NCI-H2029 treated with DMSO at 0.1 percent for 48 hours (cell line): ENCODE results near the gene DDX18.
"Not testable (repeated sequence)": the region's sequence is repeated elsewhere in the genome, so short reads cannot be mapped to it uniquely, and the experiment has no call there.

Source experiments
- DNase-seq: peaks from one replicate; lab custom pipeline; 2025; lab: John Stamatoyannopoulos, UW

The DDX18 gene

DNA sequence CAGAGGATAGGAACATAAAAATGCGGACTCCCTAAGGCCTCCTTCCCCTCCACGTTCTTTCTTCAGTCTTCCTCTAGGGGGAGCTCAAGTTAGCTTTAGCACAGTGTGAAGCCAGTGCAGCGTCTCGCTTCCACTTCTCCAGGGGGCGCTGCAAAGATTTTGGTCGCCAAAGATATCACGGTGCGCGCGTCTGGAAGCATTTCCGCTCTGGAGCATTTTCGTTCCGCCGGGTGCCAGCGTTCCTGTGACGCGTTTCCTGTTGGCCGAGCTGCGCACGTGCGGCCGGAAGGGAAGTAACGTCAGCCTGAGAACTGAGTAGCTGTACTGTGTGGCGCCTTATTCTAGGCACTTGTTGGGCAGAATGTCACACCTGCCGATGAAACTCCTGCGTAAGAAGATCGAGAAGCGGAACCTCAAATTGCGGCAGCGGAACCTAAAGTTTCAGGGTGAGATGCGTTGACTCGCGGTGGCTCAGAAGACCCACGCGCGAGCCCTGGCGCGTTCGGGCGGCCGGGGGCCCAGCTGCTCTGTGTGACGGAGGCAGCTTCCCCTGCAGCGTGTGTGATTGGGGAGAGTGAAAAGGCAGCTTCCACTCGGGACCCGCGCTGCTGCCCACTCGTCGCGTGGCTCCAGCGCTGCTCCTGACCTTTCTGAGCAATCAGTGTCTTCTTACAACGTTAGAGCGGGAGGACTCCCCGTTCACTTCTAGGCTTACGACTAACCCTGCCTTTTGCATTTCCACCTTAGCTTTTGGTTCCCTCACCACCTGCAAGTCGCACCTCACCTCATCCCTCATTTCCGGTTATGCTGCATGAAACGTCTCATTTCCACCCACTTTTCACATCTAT is at the start of gene DDX18:
Gene DDX18 (plus strand): TSS at position 275 of the 848 bp plus-strand sequence. CDS start 87 bp downstream, at position 362.
- DNase-seq = peak; percentile 95

DNA sequence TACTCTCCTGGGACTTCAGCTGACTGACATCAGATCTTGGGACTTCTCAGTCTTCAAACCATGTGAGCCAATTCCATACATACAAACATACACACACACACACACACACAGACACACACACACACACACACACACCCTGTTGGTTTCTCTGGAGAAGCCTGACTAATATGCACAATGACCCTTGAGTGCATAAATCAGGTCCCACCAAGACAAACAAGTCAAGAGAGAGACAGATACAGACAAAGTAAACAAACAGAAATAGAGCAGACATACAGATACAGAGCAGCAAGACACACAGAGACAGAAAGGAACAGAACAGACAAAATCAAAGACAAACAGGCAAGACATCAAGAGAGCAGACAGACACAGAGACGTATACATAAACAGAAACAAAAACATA is 43.8 kb upstream of the DDX18 start:
- DNase-seq = no peak

DNA sequence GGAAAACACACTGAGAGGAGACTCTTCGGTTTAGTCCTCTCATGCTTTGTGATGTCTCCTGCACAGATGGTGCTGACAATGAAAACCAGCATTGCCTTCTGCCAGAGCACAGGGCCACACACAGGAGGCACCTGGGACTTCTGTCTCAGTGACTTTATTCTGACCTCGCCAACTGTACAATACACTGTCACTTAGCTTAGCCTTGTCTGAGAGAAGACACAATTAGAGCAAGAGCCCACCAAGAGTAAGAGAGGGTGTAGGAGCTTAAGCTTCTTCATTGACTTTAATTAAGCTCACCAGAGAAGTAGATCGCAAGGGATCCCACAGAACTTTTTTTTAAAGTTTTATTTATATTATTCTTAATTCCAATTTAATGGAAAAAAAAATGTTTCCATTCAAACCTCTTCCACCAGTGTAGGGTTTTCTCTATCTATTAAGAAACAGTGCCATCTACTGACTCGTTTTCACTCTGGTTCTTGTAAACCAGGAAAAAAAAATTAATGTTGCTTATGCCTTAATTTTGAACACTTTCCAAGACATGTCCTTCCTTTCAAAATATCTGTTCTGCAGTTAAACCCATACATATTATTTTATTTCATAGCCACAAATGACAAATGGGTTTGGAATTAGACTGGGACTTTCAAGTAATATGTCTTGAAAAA is 42.4 kb upstream of the DDX18 start:
- DNase-seq = no peak

DNA sequence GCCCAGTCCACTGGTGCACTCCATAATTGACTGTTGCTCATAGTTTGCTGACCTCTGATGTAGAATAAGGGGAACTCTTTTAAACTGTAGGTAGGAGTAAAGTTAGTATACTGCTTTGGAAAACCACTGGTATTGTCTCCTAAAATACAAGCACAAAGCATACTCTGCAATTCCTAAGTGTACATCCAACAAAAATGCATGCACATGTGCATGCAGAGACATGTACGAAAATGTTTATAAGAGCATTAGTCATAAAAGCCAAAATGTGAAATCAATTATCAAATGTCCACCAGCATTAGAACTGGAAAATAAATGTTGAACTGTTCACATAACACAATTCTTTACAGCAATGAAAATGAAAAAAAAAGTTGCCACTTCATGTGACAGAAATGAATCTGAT is 39.8 kb upstream of the DDX18 start:
- DNase-seq = no peak

DNA sequence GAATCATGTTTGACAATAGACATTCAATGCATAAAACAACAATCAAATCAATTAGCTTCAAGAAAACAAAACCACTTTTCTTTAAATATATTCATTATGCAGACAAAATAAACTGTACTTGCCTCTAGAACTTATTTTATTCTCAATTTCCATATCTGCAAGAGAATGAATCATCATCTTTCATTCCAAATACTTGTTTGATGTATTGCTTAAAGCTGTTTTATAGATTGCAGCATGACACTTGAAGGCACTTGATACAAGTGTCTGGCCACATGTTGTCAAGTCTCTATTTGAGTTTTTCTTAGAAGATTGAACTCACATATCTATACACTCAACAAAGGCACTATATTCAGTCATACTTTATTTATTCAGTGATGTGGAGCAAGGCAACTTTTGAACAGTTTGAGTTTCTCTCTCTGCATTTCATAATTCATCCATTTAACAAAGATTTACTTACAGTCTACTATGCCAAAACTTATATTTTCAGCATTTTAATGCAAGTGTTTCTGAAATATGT is 38.7 kb upstream of the DDX18 start:
- no peak for DNase-seq

DNA sequence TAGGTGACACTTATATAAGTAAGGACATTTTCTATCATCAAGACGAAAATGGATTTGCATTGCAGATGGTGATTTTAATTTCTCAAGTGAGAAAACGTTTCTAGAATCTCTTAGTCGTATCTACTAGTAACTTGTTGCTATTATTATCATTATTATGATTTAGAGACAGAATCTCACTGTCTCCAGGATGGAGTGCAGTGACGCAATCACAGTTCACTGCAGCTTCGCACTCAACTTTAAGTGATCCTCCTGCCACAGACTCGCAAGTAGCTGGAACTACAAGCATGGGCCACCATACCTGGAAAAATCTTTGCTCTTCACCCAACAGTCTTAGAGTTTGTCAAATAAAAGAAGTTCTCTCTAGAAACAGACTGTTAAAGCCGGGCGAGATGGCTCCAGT is 37.6 kb upstream of the DDX18 start:
- DNase-seq = no peak

DNA sequence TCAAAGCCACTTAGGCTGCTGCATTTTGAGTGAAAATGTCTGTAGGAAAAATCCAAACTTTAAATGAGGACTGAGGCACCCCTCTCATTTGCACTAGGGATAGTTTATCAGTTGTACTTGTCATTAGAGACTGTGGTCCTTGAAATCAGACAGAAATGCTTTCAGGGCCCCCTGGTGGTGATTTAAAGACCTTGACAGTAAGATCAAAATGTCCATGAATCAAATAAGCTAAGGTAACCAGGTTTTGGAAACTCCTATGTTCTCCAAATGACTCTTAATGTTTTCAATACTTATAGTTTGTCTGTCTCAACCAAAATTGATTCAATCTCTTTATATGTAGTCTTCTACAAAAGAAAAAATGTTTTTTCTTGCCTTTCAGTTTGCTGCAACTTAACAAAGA is 28.8 kb upstream of the DDX18 start:
- no peak for DNase-seq

DNA sequence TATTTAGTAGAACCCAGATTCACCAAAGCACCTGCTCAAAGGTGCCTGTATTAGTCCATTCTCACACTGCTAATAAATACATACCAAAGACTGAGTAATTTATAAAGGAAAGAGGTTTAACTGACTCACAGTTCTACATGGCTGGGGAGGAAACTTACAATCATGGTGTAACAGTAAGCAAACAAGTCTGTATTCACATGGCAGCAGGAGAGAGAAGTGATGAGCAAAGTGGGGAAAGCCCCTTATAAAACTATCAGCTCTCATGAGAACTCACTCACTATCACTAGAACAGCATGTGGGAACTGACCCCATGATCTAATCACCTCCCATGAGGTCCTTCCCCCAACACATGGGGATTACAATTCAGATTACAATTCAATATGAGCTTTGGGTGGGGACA is 28.0 kb upstream of the DDX18 start:
- DNase-seq = no peak

DNA sequence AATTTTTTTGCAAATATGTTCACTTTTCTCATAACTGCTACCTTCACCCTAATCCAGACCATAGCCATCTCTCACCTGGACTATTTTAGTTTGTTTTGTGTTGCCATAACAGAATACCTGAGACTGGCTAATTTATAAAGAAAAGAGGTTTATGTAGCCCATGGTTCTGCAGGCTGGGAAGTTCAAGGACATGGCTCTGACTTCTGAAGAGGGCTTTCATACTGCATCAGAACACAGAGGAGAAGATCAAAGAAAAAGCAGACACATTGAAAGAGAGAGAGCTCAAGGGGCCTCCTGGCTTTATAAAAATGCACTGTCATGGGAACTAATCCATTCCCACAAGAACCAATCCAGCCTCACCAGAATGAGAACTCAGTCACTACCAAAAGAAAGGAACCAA is 25.0 kb upstream of the DDX18 start:
- DNase-seq = no peak

DNA sequence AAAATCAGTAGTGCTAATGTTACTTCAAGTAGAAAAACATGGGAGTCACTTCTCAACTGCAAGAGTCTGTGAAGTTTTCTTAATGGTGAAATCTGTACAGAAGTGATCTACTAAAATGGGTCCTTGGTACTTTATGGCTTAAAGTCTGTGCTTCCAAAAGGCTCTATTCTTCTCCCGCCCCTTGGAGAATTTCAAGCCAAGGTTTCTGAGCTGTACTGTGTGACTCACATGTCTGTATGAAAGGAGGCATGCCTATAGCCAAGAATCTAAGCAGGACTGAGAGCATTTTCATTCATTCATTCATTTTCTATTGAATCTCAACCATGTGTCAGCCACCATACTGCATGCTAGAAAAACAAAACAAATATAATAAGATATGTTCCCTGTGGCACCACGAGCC is 19.8 kb upstream of the DDX18 start:
- DNase-seq = no peak

DNA sequence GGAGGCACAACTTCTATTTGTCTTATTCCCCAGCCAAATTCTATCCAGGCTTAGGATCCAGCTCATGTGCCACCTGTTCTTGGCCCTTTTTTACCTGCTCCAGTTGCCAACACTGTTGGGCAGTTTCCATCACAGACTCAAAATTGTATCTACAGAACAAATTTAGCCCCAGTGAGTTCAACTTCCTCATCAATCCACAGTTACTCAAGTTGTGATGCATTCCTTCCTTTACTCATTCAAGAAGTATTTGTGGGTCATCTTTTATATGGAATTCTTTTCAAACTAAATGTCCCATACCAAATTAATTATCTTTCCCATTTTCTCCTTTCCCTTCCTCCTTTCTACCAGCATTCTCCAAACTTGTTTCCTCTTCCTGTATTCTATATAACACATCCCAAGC is 12.7 kb upstream of the DDX18 start:
- no peak for DNase-seq

DNA sequence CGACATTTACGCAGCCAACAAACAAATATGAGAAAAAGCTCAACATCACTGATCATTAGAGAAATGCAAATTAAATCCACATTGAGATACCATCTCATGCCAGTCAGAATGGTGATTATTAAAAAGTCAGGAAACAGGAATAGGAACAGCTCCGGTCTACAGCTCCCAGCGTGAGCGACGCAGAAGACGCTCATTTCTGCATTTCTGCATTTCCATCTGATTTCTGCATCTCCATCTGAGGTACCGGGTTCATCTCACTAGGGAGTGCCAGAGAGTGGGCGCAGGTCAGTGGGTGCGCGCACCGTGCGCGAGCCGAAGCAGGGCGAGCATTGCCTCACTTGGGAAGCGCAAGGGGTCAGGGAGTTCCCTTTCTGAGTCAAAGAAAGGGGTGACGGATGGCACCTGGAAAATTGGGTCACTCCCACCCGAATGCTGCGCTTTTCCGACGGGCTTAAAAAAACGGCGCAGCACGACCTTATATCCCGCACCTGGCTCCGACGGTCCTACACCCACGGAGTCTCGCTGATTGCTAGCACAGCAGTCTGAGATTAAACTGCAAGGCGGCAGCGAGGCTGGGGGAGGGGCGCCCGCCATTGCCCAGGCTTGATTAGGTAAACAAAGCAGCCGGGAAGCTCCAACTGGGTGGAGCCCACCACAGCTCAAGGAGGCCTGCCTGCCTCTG is 10.7 kb upstream of the DDX18 start:
- DNase-seq = not testable (repeated sequence)

DNA sequence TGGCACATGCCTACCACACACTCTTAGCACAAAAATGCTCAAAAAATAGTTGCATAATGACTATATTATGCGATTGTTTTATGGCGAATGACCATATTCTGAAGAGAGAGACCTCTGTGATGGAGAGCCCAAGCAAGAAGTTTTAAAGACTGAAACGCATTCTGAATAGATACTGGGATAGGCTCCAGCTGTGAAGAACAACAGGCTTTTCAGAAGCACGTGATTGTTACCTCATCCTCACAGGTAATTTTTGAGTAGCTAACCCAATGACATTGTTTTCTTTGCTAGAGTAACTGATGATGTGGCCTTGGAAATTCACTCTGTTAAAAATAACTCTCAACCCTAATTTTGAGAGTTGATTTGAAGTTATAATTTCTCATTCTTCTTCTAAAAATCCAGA is 2.0 kb upstream of the DDX18 start:
- no peak for DNase-seq

DNA sequence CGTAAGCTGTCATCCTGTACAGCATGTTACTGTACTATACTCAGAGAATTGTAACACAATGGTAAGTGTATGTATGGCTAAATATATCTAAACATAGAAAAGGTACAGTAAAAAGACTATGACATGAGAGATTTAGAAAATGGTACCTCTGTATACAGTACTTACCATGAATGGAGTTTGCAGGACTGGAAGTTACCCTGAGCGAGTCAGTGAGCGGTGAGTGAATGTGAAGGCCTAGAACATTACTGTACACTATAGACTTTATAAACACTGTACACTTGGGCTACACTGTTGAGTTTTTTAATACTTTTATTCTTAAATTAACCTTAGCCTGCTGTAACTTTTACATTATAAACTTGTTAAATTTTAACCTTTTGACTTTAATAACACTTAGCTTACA is 1.5 kb downstream of the DDX18 start:
- DNase-seq = no peak

DNA sequence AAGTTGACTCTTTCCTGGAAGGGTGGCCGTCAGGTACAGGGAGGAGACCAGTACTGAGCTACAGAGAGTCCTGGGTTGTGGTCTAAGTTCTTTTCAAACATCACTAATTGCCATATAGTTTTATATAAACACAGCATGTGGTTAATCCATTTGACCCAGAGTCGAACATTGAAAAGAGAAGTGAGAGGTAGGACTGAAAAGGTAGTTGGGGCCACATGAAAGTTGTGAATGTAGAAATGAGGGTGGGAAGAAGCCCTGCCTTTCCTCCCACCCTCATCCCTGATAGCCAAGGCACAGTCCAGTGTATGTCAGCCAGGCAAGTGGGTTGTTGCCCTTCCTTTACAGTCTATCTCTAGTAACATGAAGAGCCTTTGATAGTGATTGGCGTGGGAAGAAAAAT is 4.4 kb downstream of the DDX18 start:
- no peak for DNase-seq

DNA sequence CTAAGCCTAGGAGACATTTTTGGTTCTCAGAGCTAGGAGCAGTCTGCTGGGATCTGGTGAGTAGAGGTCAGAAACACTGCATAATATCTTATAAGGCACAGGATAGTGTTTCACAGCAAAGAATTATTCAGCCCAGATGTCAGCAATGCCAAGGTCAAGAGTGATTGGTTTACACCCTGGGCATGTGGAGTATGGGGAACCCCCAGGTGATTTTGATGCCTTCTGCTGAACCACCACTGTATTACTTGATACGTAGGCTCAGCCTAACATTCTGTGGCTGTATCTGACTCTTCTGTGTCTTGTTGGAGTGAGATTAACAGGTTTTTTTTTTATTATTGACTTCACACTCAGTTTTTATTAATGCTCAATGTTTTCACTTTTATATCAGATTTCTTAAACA is 6.0 kb downstream of the DDX18 start:
- no peak for DNase-seq

DNA sequence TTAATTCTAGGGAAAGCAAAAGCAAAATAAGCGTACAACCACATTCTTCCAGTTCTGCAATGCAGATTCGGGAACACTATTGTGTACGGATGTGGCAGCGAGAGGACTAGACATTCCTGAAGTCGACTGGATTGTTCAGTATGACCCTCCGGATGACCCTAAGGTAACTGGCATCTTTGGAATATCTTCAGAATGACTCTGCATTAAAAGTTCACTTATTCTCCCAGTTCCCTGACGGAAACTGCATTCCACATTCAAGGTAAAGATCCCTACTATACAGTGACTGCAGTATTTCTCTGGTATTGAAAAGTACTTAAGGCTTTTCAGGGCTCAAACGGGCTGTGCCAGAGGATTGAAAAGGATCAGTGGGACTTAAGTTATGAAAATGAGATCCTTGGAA is 10.9 kb downstream of the DDX18 start:
- no peak for DNase-seq

DNA sequence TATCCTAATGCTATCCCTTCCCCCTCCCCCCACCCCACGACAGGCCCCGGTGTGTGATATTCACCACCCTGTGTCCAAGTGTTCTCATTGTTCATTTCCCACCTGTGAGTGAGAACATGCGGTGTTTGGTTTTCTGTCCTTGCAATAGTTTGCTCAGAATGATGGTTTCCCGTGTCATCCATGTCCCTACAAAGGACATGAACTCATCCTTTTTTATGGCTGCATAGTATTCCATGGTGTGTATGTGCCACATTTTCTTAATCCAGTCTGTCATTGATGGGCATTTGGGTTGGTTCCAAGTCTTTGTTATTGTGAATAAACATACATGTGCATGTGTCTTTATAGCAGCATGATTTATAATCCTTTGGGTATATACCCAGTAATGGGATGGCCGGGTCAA is 13.0 kb downstream of the DDX18 start:
- DNase-seq = not testable (repeated sequence)

DNA sequence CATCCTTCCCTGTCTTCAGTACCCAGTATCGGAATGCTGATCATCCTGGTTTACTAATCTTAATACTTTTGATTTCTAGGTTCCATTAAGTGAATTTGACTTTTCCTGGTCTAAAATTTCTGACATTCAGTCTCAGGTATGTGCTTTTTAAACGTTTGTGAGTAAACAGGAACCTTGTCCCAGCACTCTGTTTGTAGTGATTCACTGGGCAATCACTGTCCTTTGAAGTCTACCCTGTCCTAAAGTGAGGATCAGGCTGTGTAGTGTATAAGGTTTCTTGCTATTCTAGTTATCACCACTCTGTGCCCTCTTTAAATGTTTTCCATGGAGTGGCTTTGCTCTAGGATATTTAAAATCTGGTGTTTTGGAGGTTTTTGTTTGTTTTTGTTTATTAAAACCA is 14.4 kb downstream of the DDX18 start:
- no peak for DNase-seq

DNA sequence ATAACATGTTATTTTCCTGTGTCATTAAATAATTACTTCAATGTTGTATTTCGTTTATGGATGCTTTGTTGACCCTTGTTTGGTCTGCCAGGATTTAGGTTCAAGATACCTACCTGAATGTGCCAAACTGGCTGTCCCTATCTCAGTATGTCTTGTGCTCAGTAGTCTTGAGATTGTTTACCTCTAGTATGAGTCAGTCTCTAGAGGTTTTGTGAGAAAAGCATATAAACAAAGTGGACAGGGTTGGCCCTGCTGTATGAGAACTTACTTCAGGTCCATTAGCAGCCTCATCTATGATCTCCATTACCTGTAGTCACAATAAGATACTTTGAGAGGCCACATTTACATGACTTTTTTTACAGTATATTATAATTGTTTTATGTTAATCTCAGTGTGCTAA is 17.8 kb downstream of the DDX18 start:
- DNase-seq = no peak

DNA sequence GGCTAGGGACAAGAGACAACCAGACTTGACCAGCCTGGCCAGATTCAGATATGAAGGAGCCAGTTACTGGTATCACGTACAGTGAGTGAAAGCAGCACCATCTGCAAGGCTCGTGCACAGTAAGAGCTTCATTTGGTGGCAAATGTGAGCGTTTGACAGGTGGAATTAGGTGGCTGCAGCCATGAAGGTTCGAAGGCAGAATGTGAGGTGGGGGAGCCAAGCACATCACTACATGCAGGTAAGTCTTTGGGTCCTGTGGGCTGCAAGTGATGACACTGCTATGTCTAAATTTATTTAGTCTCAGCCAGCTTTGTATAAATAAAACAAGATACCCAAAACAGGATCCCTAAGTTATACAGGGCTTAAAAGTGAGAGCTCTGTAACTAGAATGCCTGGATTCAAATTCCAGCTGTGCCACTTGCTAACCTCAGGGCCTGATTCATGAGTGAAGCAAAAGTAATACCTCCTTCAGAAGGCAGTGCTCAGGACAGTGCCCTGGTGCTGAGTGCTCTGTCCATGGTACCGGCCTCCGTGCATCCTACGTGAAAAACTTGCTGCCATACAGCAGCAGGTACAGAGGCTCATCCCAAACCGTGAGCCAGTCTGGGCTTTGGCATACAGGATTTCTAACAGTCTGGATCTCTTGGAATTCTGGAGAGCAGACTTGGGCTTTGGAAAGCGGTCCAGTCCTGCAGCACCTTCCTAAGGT is 18.6 kb downstream of the DDX18 start:
- no peak for DNase-seq

DNA sequence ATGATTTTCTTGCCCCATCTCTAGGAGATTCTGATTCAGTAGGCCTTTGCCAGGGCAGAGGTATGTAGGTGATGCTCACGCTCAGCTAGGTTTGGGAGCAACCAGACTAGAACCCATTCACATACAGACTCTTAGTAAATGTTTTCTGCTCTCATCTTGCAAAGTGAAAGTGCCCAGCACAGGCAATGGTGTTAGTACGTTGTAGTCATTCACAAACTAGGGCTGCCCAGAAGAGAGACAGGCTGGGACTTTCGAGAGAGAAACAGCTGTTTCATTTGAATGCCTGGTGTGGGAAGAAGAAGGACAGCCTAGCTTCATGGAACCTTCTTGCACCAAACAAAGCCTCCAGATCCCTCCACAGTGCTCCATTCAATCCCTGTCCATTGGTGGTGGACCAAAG is 19.4 kb downstream of the DDX18 start:
- no peak for DNase-seq
